Keratinocyte (primary cell): ENCODE data around the gene DCBLD2. TPM values are rescaled to one million over a fixed set of nuclear protein-coding genes. Genes with fewer than 3 reads are reported as not detected.

Experiments
- DNase-seq: peaks from one replicate; pipeline ENCODE4 v3.0.0-alpha.2; 2011; ENCODE audit warnings: low read depth, missing footprints, low spot score
- FAIRE-seq: peaks from 2 replicates; lab custom pipeline; 2011; peaks lifted over from hg19 to GRCh38; lab: Jason Lieb, UNC
- H2AFZ ChIP-seq: 2 replicates; pipeline ENCODE4 v1.6.0; 2012; ENCODE audit warnings: low read length, control low read depth, inconsistent platforms; ENCODE audit not compliant: control insufficient read depth
- H3K27ac ChIP-seq: 2 replicates; pipeline ENCODE4 v1.5.1; 2011; ENCODE audit warnings: low read length; ENCODE audit not compliant: control insufficient read depth, insufficient read depth
- H3K27me3 ChIP-seq: 3 replicates; pipeline ENCODE4 v1.6.0; 2011; ENCODE audit warnings: low read length; ENCODE audit not compliant: control insufficient read depth, insufficient read depth; ENCODE audit errors: extremely low read depth
- H3K36me3 ChIP-seq, 2 experiments: 2 replicates in 1 of 2; 3 replicates in 1 of 2; pipeline ENCODE4 v1.5.1; 2011; ENCODE audit warnings: low read length in 2 of 2, mild to moderate bottlenecking in 1 of 2; ENCODE audit not compliant: control insufficient read depth in 2 of 2, insufficient read depth in 2 of 2; ENCODE audit errors: extremely low read depth in 1 of 2
- H3K4me1 ChIP-seq: 3 replicates; pipeline ENCODE4 v1.5.1; 2011; ENCODE audit warnings: low read length; ENCODE audit not compliant: control insufficient read depth, insufficient read depth; ENCODE audit errors: extremely low read depth
- H3K4me2 ChIP-seq: 3 replicates; pipeline ENCODE4 v1.6.0; 2011; ENCODE audit warnings: low read depth, low read length; ENCODE audit not compliant: control insufficient read depth, insufficient read depth; ENCODE audit errors: extremely low read depth
- H3K4me3 ChIP-seq, 3 experiments: fragments of 200-600 bp in 1 of 3; sonication (generic) in 1 of 3; 2 replicates in 2 of 3; 3 replicates in 1 of 3; pipeline ENCODE4 v1.5.1; 2011 to 2016; ENCODE audit warnings: low read length in 3 of 3, mild to moderate bottlenecking in 3 of 3, control low read depth in 2 of 3, inconsistent platforms in 1 of 3, low read depth in 1 of 3, mixed read lengths in 1 of 3, mixed run types in 1 of 3, moderate library complexity in 1 of 3; ENCODE audit not compliant: control insufficient read depth in 2 of 3, insufficient read depth in 2 of 3; ENCODE audit errors: extremely low read depth in 1 of 3
- H3K79me2 ChIP-seq: 2 replicates; pipeline ENCODE4 v1.6.0; 2012; ENCODE audit warnings: low read length; ENCODE audit not compliant: control insufficient read depth, insufficient read depth
- H3K9ac ChIP-seq: 3 replicates; pipeline ENCODE4 v1.6.0; 2011; ENCODE audit warnings: low read length; ENCODE audit not compliant: control insufficient read depth, insufficient read depth; ENCODE audit errors: extremely low read depth
- H3K9me1 ChIP-seq: 3 replicates; pipeline ENCODE4 v1.6.0; 2011; ENCODE audit warnings: low read length; ENCODE audit not compliant: control insufficient read depth, insufficient read depth; ENCODE audit errors: extremely low read depth
- H3K9me3 ChIP-seq: 2 replicates; pipeline ENCODE4 v1.5.1; 2012; ENCODE audit warnings: low read depth, low read length; ENCODE audit not compliant: control insufficient read depth
- H4K20me1 ChIP-seq: 3 replicates; pipeline ENCODE4 v1.6.0; 2011; ENCODE audit warnings: low read length; ENCODE audit not compliant: control insufficient read depth, insufficient read depth; ENCODE audit errors: extremely low read depth
- CTCF ChIP-seq, 3 experiments: IDR thresholded peaks in 1 of 3; conservative IDR thresholded peaks in 1 of 3; optimal IDR thresholded peaks in 1 of 3; 2 replicates in 2 of 3; 3 replicates in 1 of 3; pipeline versions ENCODE3 to v1.5.1; 2011; ENCODE audit warnings: low read length in 3 of 3, mild to moderate bottlenecking in 3 of 3, moderate library complexity in 2 of 3, control low read depth in 1 of 3, inconsistent platforms in 1 of 3; ENCODE audit not compliant: insufficient read depth in 2 of 3; ENCODE audit errors: extremely low read depth in 1 of 3
- EZH2 ChIP-seq: IDR thresholded peaks from one replicate; pipeline ENCODE4 v1.6.1; 2012; ENCODE audit warnings: inconsistent platforms, mild to moderate bottlenecking, low read length, moderate library complexity
- dilution Hi-C: fragments of 300-500 bp; cut with MboI; formaldehyde crosslinking; loops from one replicate; pipeline ENCODE4 v1.7.0; 2020; ENCODE audit warnings: low sequenced_read_pairs; ENCODE audit not compliant: extremely low pct_ligation_motif_present
- polyA plus RNA-seq, 5 experiments: library from polyadenylated mRNA; depleted of rRNA in 3 of 5; stranded (reverse) in 3 of 5; stranded (forward) in 1 of 5; unstranded in 1 of 5; fragments of >200 nt; gene quantifications; 1 replicate in 1 of 5; 2 replicates in 3 of 5; 3 replicates in 1 of 5; pipeline versions ENCODE4 v1.2.1 to v1.2.3, GENCODE V29; 2011 to 2012; ENCODE audit warnings: missing spikeins in 2 of 5, low read depth in 1 of 5, low replicate concordance in 1 of 5

The DCBLD2 gene
- polyA plus RNA-seq, 1 donor (not counting 4 experiments of a cell fraction or from before 2014, with no cell fraction given), result 465 TPM

- dilution Hi-C loops, result no loop called here
- DNase-seq, result no peak
- FAIRE-seq, result peak; percentile 55
- no peak overlapping the region for H3K4me3 ChIP-seq
- H2AFZ ChIP-seq, result no peak overlapping the region
- peaks cover 11 to 26% of the 10 kb centered on the region in 2 experiments for H3K36me3 ChIP-seq
- H4K20me1 ChIP-seq, result peaks cover 3% of the 10 kb centered on the region
- TF ChIP-seq CTCF (optimal IDR thresholded peaks at IDR 0.05 in 1 of 3, IDR thresholded peaks at IDR 0.05 in 1 of 3, conservative IDR thresholded peaks at IDR 0.05 in 1 of 3; ENCODE audit: extremely low read depth in 1 of 3, insufficient read depth in 2 of 3, low read length in 3 of 3) (no peak), EZH2 (no peak)
- no peaks in the 10 kb centered on the region for H3K27me3 ChIP-seq
- peaks cover 5% of the 10 kb centered on the region for H3K4me1 ChIP-seq
- H3K9me3 ChIP-seq, result no peaks in the 10 kb centered on the region
- H3K9ac ChIP-seq, result no peak overlapping the region
- H3K79me2 ChIP-seq, result peaks cover 44% of the 10 kb centered on the region
- no peaks in the 10 kb centered on the region for H3K9me1 ChIP-seq
- peak overlapping the region; percentile 42 for H3K27ac ChIP-seq
- H3K4me2 ChIP-seq, result no peak overlapping the region
Observed at GRCh38 chr3:98826126-98826525, 75.4 kb downstream of the DCBLD2 start.

GRCh38 chr3:98824256-98824655 lies 77.2 kb downstream of the DCBLD2 start:
- Histone ChIP-seq H3K27ac (no peak overlapping the region), H3K27me3 (no peaks in the 10 kb centered on the region), H2AFZ (no peak overlapping the region), H3K4me1 (peaks cover 5% of the 10 kb centered on the region), H3K9me3 (no peaks in the 10 kb centered on the region), H3K4me2 (no peak overlapping the region), H3K79me2 (peaks cover 31% of the 10 kb centered on the region), H3K36me3 (peaks cover 15 to 38% of the 10 kb centered on the region in 2 experiments), H3K4me3 (no peak overlapping the region), H3K9ac (no peak overlapping the region), H3K9me1 (no peaks in the 10 kb centered on the region), H4K20me1 (peaks cover 3% of the 10 kb centered on the region)
- DNase-seq, result no peak
- no peak for TF ChIP-seq CTCF (optimal IDR thresholded peaks at IDR 0.05 in 1 of 3, IDR thresholded peaks at IDR 0.05 in 1 of 3, conservative IDR thresholded peaks at IDR 0.05 in 1 of 3; ENCODE audit: extremely low read depth in 1 of 3, insufficient read depth in 2 of 3, low read length in 3 of 3)
- TF ChIP-seq EZH2, result no peak
- dilution Hi-C loops, result no loop called here
- no peak for FAIRE-seq
